ENCODE results near the gene DYNC2H1.

GRCh38 chr11:103436131-103436770 lies 327.0 kb downstream of the DYNC2H1 start:
- TF ChIP-seq POLR2A (IDR thresholded peaks at IDR 0.05) (no peak), CTCF (IDR thresholded peaks at IDR 0.05 in 8 of 11, conservative IDR thresholded peaks at IDR 0.05 in 3 of 11) (no peak)

All from spleen (tissue), 7 donors.